Stimulated activated CD8-positive, alpha-beta memory T cell treated with anti-CD3 and anti-CD28 coated beads, Interleukin-7, amount 100 ng/mL, for 4 hours (primary cell): ENCODE results near the gene SLN.
"Not testable (repeated sequence)": the region's sequence is repeated elsewhere in the genome, so short reads cannot be mapped to it uniquely, and the experiment has no call there.

Experiments
- DNase-seq, 2 donors: peaks; one replicate each; pipeline ENCODE4 v3.0.0-alpha.2; 2020; ENCODE audit warnings: low read depth in 2 of 2

Gene SLN

GRCh38 chr11:107711861-107712755 is at the start of gene SLN:
TSS of gene SLN (minus strand) at chr11:107712056.
- DNase-seq = no peak

- not testable (repeated sequence) for DNase-seq
These were observed 47.0 kb upstream of the SLN start for GRCh38 chr11:107758719-107759355.

GRCh38 chr11:107757661-107758060 is 45.8 kb upstream of the SLN start:
- DNase-seq = no peak

GRCh38 chr11:107756553-107756952 is 44.7 kb upstream of the SLN start:
- no peak for DNase-seq

- no peak for DNase-seq
These were observed 41.3 kb upstream of the SLN start for GRCh38 chr11:107752949-107753822.

- no peak for DNase-seq
These were observed 40.7 kb upstream of the SLN start for GRCh38 chr11:107752508-107752907.

GRCh38 chr11:107751082-107751481 is 39.2 kb upstream of the SLN start:
- DNase-seq = no peak

GRCh38 chr11:107750313-107750712 is 38.5 kb upstream of the SLN start:
- DNase-seq = no peak

GRCh38 chr11:107747622-107748021 is 35.8 kb upstream of the SLN start:
- DNase-seq = no peak

- DNase-seq = no peak
These were observed 32.9 kb upstream of the SLN start for GRCh38 chr11:107744736-107745135.

GRCh38 chr11:107743191-107743590 is 31.3 kb upstream of the SLN start:
- no peak for DNase-seq

GRCh38 chr11:107741044-107741823 is 29.4 kb upstream of the SLN start:
- no peak for DNase-seq

- no peak for DNase-seq
These were observed 28.4 kb upstream of the SLN start for GRCh38 chr11:107740271-107740670.

GRCh38 chr11:107736546-107736945 is 24.7 kb upstream of the SLN start:
- no peak for DNase-seq

GRCh38 chr11:107733518-107733917 is 21.7 kb upstream of the SLN start:
- no peak for DNase-seq

- no peak for DNase-seq
These were observed 20.8 kb upstream of the SLN start for GRCh38 chr11:107732689-107733051.

- no peak for DNase-seq
These were observed 20.3 kb upstream of the SLN start for GRCh38 chr11:107731941-107732688.

GRCh38 chr11:107722662-107723061 is 10.8 kb upstream of the SLN start:
- DNase-seq = no peak

GRCh38 chr11:107721207-107721606 is 9.4 kb upstream of the SLN start:
- DNase-seq = no peak

- DNase-seq = no peak
These were observed 8.5 kb upstream of the SLN start for GRCh38 chr11:107720303-107720774.
